Endothelial cell of umbilical vein (primary cell): ENCODE measurements around the gene CCDC195.

ENCODE experiments used
- EZH2 ChIP-seq: IDR thresholded peaks from 2 replicates; pipeline ENCODE4 v1.6.1; 2012; ENCODE audit warnings: borderline replicate concordance, low read depth, mild to moderate bottlenecking, moderate library complexity, low read length, inconsistent platforms; ENCODE audit not compliant: severe bottlenecking
- JUN ChIP-seq: IDR thresholded peaks from 2 replicates; pipeline ENCODE4 v1.6.1; 2011; ENCODE audit warnings: borderline replicate concordance, low read depth; ENCODE audit not compliant: insufficient read length, insufficient read depth
- POLR2A ChIP-seq: IDR thresholded peaks from 2 replicates; pipeline ENCODE4 v1.6.1; 2012; ENCODE audit warnings: low read depth, mild to moderate bottlenecking, control low read depth, low read length
- POLR2AphosphoS5 ChIP-seq: IDR thresholded peaks from 2 replicates; pipeline ENCODE4 v1.6.1; 2012; ENCODE audit warnings: low read depth, mild to moderate bottlenecking, control low read depth, low read length, moderate library complexity; ENCODE audit not compliant: insufficient read depth
- TF ChIP-seq, protein P1 (sequence below), 2 donors: IDR thresholded peaks; 1 replicate in 1 of 2; 2 replicates in 1 of 2; pipeline ENCODE4 v1.5.1; 2011; ENCODE audit warnings: low read length in 2 of 2, mild to moderate bottlenecking in 2 of 2, moderate library complexity in 2 of 2, control low read depth in 1 of 2, inconsistent platforms in 1 of 2, low read depth in 1 of 2; ENCODE audit not compliant: insufficient read depth in 1 of 2; ENCODE audit errors: extremely low read depth in 1 of 2

DNA sequence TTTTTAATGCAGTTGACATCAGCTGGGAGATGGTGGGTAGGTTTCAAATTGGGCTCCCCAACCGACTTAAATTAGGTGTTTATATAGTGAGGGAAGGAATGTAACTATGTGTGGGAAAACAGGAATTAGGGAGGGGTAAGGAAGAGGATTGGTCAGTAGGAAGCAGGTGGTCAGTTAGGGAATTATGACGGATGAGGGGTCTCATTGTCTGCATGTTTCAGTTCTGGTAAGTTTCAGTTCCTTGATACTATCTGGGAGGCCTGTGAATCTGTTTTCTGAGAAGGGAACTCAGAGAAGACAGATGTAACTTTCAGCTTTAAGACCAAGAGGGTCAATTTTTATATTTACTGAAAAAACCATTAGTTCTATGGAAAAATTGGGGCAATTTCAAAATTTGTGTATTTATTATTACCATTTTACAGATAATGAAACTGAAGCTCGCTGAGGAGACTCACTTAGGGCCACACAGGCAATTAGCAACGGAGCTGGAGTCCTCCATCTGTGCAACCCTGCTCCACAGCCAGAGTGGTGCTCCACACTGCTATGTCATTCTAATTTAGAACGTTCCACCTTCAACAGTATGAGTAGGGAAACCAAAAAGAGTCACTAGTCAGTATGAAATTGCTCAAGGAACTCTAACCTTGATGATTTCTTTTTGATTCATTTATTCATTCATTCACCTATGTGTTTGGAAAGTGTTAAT is 36.0 kb upstream of the CCDC195 start:
- TF ChIP-seq, protein P1, sequence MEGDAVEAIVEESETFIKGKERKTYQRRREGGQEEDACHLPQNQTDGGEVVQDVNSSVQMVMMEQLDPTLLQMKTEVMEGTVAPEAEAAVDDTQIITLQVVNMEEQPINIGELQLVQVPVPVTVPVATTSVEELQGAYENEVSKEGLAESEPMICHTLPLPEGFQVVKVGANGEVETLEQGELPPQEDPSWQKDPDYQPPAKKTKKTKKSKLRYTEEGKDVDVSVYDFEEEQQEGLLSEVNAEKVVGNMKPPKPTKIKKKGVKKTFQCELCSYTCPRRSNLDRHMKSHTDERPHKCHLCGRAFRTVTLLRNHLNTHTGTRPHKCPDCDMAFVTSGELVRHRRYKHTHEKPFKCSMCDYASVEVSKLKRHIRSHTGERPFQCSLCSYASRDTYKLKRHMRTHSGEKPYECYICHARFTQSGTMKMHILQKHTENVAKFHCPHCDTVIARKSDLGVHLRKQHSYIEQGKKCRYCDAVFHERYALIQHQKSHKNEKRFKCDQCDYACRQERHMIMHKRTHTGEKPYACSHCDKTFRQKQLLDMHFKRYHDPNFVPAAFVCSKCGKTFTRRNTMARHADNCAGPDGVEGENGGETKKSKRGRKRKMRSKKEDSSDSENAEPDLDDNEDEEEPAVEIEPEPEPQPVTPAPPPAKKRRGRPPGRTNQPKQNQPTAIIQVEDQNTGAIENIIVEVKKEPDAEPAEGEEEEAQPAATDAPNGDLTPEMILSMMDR (IDR thresholded peaks at IDR 0.05; ENCODE audit: extremely low read depth in 1 of 2, insufficient read depth in 1 of 2, low read depth in 1 of 2, low read length in 2 of 2): no peak
- no peak for TF ChIP-seq POLR2A
- no peak for TF ChIP-seq POLR2AphosphoS5
- TF ChIP-seq EZH2: no peak
- no peak for TF ChIP-seq JUN
